Epidermal melanocyte (primary cell): Measurements from ENCODE around the gene FBN3.

Experiments used
- DNase-seq: peaks from one replicate; pipeline ENCODE4 v3.0.0; 2011; ENCODE audit warnings: low spot score; ENCODE audit not compliant: insufficient read length

Gene FBN3

GRCh38 chr19:8089664-8090601, 59.5 kb downstream of the FBN3 start:
- DNase-seq: no peak

GRCh38 chr19:8088752-8089663, 60.4 kb downstream of the FBN3 start:
- no peak for DNase-seq

- no peak for DNase-seq
Measured at GRCh38 chr19:8087876-8088275, 61.5 kb downstream of the FBN3 start.

GRCh38 chr19:8086849-8087248, 62.5 kb downstream of the FBN3 start:
- DNase-seq: no peak

GRCh38 chr19:8085598-8086408, 63.6 kb downstream of the FBN3 start:
- DNase-seq: no peak

GRCh38 chr19:8084152-8084551, 65.2 kb downstream of the FBN3 start:
- no peak for DNase-seq

- DNase-seq: no peak
Measured at GRCh38 chr19:8083141-8083540, 66.3 kb downstream of the FBN3 start.

GRCh38 chr19:8081569-8082550, 67.5 kb downstream of the FBN3 start:
- no peak for DNase-seq

GRCh38 chr19:8080832-8081231, 68.6 kb downstream of the FBN3 start:
- no peak for DNase-seq

GRCh38 chr19:8079988-8080387, 69.4 kb downstream of the FBN3 start:
- DNase-seq: no peak

GRCh38 chr19:8075158-8076074, 74.0 kb downstream of the FBN3 start:
- DNase-seq: no peak

- no peak for DNase-seq
Measured at GRCh38 chr19:8074501-8074900, 74.9 kb downstream of the FBN3 start.

- DNase-seq: no peak
Measured at GRCh38 chr19:8071912-8072311, 77.5 kb downstream of the FBN3 start.

- peak; percentile 20 for DNase-seq
Measured at GRCh38 chr19:8069096-8069973, 80.1 kb downstream of the FBN3 start.

- no peak for DNase-seq
Measured at GRCh38 chr19:8065875-8066261, 83.5 kb downstream of the FBN3 start.

- no peak for DNase-seq
Measured at GRCh38 chr19:8064911-8065874, 84.2 kb downstream of the FBN3 start.
